Fibroblast of the conjunctiva (primary cell): ENCODE results near the gene GLI2.
A peak's percentile ranks its signal among the peaks of the same experiment; 100 is the strongest.

Experiments used
- DNase-seq: peaks from one replicate; pipeline ENCODE4 v3.0.0-alpha.2; 2010; ENCODE audit warnings: low read depth

The GLI2 gene

DNA sequence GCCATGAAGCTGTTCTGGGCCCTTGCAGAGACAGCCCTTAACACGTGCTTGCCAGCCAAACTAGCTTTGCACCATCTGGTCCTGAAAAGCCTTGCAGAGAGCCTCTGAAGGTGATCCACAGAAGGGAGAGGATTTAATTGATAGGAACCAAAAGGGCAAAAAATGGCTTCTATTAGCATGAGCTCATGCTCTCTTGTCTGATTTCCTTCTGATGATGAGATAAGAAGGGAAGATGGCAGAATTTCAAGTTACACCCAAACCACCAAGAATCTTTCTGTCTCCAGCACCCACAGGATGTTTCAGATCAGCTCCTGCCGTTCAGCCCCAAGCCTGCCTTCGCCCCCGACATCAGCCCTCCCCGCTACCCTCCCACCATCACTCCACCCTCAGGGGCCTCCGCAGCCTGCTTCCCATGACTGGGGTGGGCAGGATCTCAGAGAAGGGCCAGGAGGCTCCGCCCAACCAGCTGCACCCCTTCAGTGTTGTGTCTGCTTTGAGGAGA is 23.4 kb upstream of the GLI2 start:
- no peak for DNase-seq

DNA sequence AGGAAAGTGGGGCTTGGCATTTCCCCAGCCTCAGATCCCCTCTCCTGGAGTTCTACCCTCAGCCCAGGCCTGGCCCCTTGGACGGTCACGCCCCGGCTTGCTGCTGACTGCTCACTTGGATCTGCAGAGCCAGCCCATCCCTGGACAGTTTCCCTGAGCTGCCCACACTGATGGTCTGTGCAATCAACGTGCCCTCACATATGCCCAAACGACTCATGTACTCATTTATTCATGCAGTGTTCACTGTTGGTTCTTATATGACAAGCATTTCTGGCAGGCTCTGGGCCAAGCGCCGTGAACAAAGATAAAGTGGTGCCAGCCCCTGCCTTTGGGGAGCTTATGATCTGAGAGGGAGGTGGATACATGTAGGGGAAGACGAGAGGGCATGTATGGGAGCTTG is 20.3 kb upstream of the GLI2 start:
- DNase-seq, result no peak

DNA sequence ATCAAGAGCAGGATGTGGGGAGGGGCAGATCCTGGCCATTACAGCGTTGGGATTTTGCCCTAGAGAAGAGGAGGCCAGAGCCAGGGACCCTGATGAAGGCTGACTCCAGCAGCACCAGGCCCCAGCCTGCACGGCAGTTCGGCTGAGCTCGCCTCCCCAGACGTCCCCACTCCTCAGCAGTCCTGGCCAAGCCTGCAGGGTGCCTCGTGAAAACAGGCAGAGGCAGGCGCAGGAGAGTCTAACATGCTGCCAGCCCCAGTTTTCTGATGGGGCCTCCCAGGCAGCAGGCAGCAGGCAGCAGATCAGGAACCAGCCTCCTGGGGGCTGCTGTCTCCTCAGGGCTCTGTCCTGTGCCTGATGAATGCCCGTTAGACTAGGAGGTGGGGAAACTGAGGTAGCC is 19.7 kb upstream of the GLI2 start:
- DNase-seq, result no peak

GRCh38 chr2:120716641-120717585 is 18.8 kb upstream of the GLI2 start:
- DNase-seq, result no peak

GRCh38 chr2:120719491-120719890 is 16.2 kb upstream of the GLI2 start:
- DNase-seq, result no peak

GRCh38 chr2:120720231-120720630 is 15.4 kb upstream of the GLI2 start:
- no peak for DNase-seq

GRCh38 chr2:120720746-120721375 is 14.8 kb upstream of the GLI2 start:
- no peak for DNase-seq

- no peak for DNase-seq
Measured at GRCh38 chr2:120722246-120722567, 13.5 kb upstream of the GLI2 start.

- no peak for DNase-seq
Measured at GRCh38 chr2:120722568-120723421, 12.9 kb upstream of the GLI2 start.

GRCh38 chr2:120726245-120726644 is 9.4 kb upstream of the GLI2 start:
- no peak for DNase-seq

- peak; percentile 64 for DNase-seq
Measured at GRCh38 chr2:120729406-120730399, 6.0 kb upstream of the GLI2 start.

- no peak for DNase-seq
Measured at GRCh38 chr2:120731175-120731574, 4.5 kb upstream of the GLI2 start.

DNA sequence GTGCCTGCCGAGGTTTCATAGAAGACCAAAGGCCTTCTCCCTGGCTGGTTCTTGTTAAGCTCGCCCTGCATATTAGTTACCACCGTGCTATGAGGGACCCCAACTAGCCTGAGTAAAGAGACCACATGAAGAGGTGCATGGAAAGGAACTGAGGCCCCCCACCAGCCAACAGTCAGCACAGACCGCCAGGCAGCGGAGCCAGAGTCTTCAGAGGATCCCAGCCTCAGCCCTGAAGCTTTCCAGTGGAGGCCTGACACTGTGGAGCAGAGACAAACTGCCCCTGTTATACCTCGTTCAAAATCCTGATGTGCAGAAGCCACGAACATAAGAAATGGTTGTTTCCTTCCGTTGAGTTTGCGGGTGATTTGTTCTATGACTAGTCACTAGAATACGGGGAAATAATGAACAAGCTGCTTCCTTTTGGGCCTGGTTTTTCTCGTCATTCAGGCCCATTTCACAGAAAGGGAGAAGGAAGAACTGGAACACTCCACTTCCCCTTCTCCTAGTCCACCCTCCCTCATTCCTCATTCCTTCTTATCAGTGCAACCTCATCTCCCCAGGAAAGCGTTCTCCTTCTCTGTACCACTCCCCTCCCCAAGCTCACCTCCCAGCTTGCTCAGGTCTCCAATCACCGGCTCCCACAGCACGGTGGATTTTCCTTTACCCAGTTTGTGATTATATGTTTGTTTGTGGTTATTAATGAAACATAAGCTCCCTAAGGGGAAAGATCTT is 3.0 kb upstream of the GLI2 start:
- DNase-seq, result no peak

- no peak for DNase-seq
Measured at GRCh38 chr2:120733238-120733932, 2.3 kb upstream of the GLI2 start.

DNA sequence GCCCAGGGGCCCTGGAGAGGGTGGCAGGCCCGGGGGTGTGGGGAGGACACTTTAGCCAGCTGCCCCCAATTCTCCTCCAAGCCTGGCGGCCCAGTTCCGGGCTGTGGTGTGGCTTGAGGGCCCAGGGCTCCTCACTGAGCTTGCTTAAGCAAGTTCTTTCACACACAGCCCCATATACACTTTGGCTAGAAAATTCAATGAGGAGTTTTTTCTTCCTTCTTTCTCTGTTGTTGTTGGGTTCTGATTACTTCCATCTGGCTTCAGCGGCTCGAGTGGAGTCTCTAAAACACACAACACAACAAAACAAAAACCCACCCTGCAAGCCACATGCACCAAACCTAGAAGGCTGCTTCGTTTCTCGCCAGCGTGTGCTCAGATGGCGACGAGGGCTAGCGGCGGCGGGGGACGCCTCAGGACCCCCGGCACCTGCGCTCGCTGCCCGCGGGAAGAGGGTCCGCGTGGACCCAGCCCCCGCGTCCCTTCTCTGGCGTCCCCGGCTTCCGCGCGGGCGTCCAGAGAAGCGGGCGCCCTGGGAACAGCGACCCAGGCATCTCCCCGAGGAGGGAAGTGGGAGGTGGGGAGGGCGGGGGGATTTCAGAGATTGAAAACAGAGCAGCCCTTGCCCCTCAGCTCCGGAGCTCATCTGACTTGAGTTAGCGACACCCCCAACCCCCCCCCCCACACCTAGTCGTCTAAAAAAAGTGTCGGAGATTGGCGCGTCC is 577 bp upstream of the GLI2 start:
- DNase-seq, result no peak

GRCh38 chr2:120736202-120736623 is 545 bp downstream of the GLI2 start:
- DNase-seq, result no peak

- peak; percentile 79 for DNase-seq
Measured at GRCh38 chr2:120736624-120737339, 1.1 kb downstream of the GLI2 start.

- peak; percentile 33 for DNase-seq
Measured at GRCh38 chr2:120737340-120738101, 1.9 kb downstream of the GLI2 start.
